ENCODE results near the gene CLC. TPM values are rescaled to one million over a fixed set of nuclear protein-coding genes. Genes with fewer than 3 reads are reported as not detected.

Gene CLC
- total RNA-seq, 1 experiment from 2014 or later, result not detected

DNA sequence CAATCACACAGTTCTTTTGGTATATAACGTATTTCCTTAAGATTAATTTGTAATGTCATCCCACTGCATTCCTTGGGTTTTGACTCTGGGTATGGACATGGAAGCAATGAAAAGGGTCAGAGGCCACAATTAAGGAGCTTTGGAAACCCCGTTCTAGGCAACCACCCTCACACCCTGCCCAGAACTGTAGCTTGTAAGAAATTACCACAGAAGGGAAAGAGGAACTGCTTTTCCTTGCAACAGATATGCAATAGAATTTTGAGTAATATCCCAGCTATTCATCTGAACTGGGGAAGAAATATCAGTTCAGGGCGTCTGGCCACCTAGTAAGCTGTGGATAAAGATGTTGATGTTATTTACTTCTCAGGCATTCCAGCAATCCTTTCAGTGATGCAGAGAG, 985 bp upstream of the CLC start:
- Histone ChIP-seq H3K79me2 (ENCODE audit: low read length) (no peaks in the 10 kb centered on the region), H3K27me3 (ENCODE audit: low read length) (peaks cover 34% of the 10 kb centered on the region), H2AFZ (ENCODE audit: low read length) (no peak overlapping the region), H3K4me2 (ENCODE audit: low read length) (no peak overlapping the region), H3F3A (ENCODE audit: low read length, unreplicated experiment) (no peaks in the 10 kb centered on the region), H3K27ac (ENCODE audit: low read length) (no peak overlapping the region), H3K4me3 (ENCODE audit: low read length) (no peak overlapping the region), H3K9me3 (ENCODE audit: low read length) (no peaks in the 10 kb centered on the region), H4K20me1 (ENCODE audit: low read length) (no peaks in the 10 kb centered on the region), H3K9me2 (replicated peaks; ENCODE audit: low read length) (no peaks in the 10 kb centered on the region), H3K4me1 (ENCODE audit: insufficient read depth, low read length) (no peaks in the 10 kb centered on the region), H3K9ac (ENCODE audit: low read length) (no peak overlapping the region), H3K36me3 (ENCODE audit: low read depth, low read length) (no peaks in the 10 kb centered on the region)
- BruUV-seq (replicated peaks), result no TSS peak
- ATAC-seq (no peak), DNase-seq (no peak)
- intact Hi-C loops (cut with micrococcal nuclease), result no loop called here
- POLR2A ChIA-PET (ENCODE audit: unreplicated experiment), result no interaction called here
- TF ChIP-seq CTCF (conservative IDR thresholded peaks at IDR 0.05; ENCODE audit: low read depth, low read length) (no peak), EZH2phosphoT487 (IDR thresholded peaks at IDR 0.05; ENCODE audit: borderline replicate concordance, low read length) (no peak), EZH2 (IDR thresholded peaks at IDR 0.05; ENCODE audit: low read length, unreplicated experiment) (no peak)
- CTCF ChIA-PET, result no interaction called here

DNA sequence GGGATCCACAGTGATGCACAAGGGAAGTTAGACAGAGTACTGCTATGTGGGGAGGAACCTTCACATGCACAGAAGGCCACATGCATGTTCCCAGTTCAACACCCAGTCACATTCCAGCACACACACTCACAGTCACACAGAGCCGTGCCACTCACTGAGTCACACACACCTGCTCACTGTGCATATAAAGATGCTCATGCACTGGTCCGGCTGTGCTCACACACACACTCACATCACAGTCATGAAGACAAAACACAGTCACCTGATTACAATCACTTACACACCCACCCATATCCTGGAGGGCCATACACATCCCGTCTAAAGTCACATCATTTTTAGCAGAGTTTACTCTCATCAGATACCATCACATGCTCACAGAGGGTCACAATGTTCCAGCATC, 478 bp downstream of the CLC start:
- H3K27me3 ChIP-seq (ENCODE audit: low read length), result peaks cover 22% of the 10 kb centered on the region
- no peak overlapping the region for H3K4me2 ChIP-seq (ENCODE audit: low read length)
- POLR2A ChIA-PET (ENCODE audit: unreplicated experiment), result no interaction called here
- no peaks in the 10 kb centered on the region for H3F3A ChIP-seq (ENCODE audit: low read length, unreplicated experiment)
- no peaks in the 10 kb centered on the region for H3K4me1 ChIP-seq (ENCODE audit: insufficient read depth, low read length)
- H3K9me2 ChIP-seq (replicated peaks; ENCODE audit: low read length), result no peaks in the 10 kb centered on the region
- no peaks in the 10 kb centered on the region for H3K9me3 ChIP-seq (ENCODE audit: low read length)
- no peaks in the 10 kb centered on the region for H3K36me3 ChIP-seq (ENCODE audit: low read depth, low read length)
- H3K4me3 ChIP-seq (ENCODE audit: low read length), result no peak overlapping the region
- intact Hi-C loops (cut with micrococcal nuclease), result no loop called here
- no peak for TF ChIP-seq CTCF (conservative IDR thresholded peaks at IDR 0.05; ENCODE audit: low read depth, low read length)
- TF ChIP-seq EZH2 (IDR thresholded peaks at IDR 0.05; ENCODE audit: low read length, unreplicated experiment), result no peak
- ATAC-seq (no peak), DNase-seq (peak; percentile 3)
- H3K9ac ChIP-seq (ENCODE audit: low read length), result no peak overlapping the region
- H3K27ac ChIP-seq (ENCODE audit: low read length), result no peak overlapping the region
- H3K79me2 ChIP-seq (ENCODE audit: low read length), result no peaks in the 10 kb centered on the region
- no TSS peak for BruUV-seq (replicated peaks)
- CTCF ChIA-PET, result no interaction called here
- no peaks in the 10 kb centered on the region for H4K20me1 ChIP-seq (ENCODE audit: low read length)
- H2AFZ ChIP-seq (ENCODE audit: low read length), result no peak overlapping the region

GRCh38 chr19:39736088-39736487, 1.7 kb downstream of the CLC start:
- TF ChIP-seq CTCF (conservative IDR thresholded peaks at IDR 0.05; ENCODE audit: low read depth, low read length), result no peak
- TF ChIP-seq EZH2 (IDR thresholded peaks at IDR 0.05; ENCODE audit: low read length, unreplicated experiment), result no peak
- no peak for TF ChIP-seq EZH2phosphoT487 (IDR thresholded peaks at IDR 0.05; ENCODE audit: borderline replicate concordance, low read length)
- Histone ChIP-seq H3K27me3 (ENCODE audit: low read length) (peaks cover 22% of the 10 kb centered on the region), H3K36me3 (ENCODE audit: low read depth, low read length) (no peaks in the 10 kb centered on the region), H3K27ac (ENCODE audit: low read length) (no peak overlapping the region), H3K4me3 (ENCODE audit: low read length) (no peak overlapping the region), H3K9ac (ENCODE audit: low read length) (no peak overlapping the region), H3K4me1 (ENCODE audit: insufficient read depth, low read length) (no peaks in the 10 kb centered on the region), H3F3A (ENCODE audit: low read length, unreplicated experiment) (no peaks in the 10 kb centered on the region), H3K4me2 (ENCODE audit: low read length) (no peak overlapping the region), H3K9me2 (replicated peaks; ENCODE audit: low read length) (no peaks in the 10 kb centered on the region), H3K79me2 (ENCODE audit: low read length) (no peaks in the 10 kb centered on the region), H3K9me3 (ENCODE audit: low read length) (no peaks in the 10 kb centered on the region), H2AFZ (ENCODE audit: low read length) (no peak overlapping the region), H4K20me1 (ENCODE audit: low read length) (no peaks in the 10 kb centered on the region)
- intact Hi-C loops (cut with micrococcal nuclease), result no loop called here
- DNase-seq, result no peak
- no TSS peak for BruUV-seq (replicated peaks)
- ChIA-PET POLR2A (ENCODE audit: unreplicated experiment) (no interaction called here), CTCF (no interaction called here)
- ATAC-seq, result no peak
